Muscle layer of duodenum (tissue), 2 donors: ENCODE results near the gene PLA2G12B.
A peak's percentile ranks its signal among the peaks of the same experiment; 100 is the strongest.

Experiments
- H3K27ac ChIP-seq: one replicate; pipeline ENCODE4 v1.7.0; 2013; ENCODE audit warnings: mild to moderate bottlenecking, low read length
- H3K27me3 ChIP-seq: one replicate; pipeline ENCODE4 v1.7.0; 2013; ENCODE audit warnings: low read depth, mild to moderate bottlenecking, control low read depth, low read length
- H3K36me3 ChIP-seq, 2 donors: one replicate each; pipeline ENCODE4 v1.7.0; 2013; ENCODE audit warnings: low read length in 2 of 2, control low read depth in 1 of 2, mild to moderate bottlenecking in 1 of 2; ENCODE audit not compliant: insufficient read depth in 2 of 2, control insufficient read depth in 1 of 2
- H3K4me1 ChIP-seq, 2 donors: one replicate each; pipeline ENCODE4 v1.7.0; 2013; ENCODE audit warnings: low read length in 2 of 2, mild to moderate bottlenecking in 2 of 2, control low read depth in 1 of 2, moderate library complexity in 1 of 2; ENCODE audit not compliant: insufficient read depth in 2 of 2, control insufficient read depth in 1 of 2
- H3K4me3 ChIP-seq, 2 donors: one replicate each; pipeline ENCODE4 v1.7.0; 2013; ENCODE audit warnings: low read length in 2 of 2, low read depth in 1 of 2, mild to moderate bottlenecking in 1 of 2
- H3K9me3 ChIP-seq, 2 donors: one replicate each; pipeline ENCODE4 v1.7.0; 2013; ENCODE audit warnings: low read length in 2 of 2, control low read depth in 1 of 2, mild to moderate bottlenecking in 1 of 2; ENCODE audit not compliant: control insufficient read depth in 1 of 2
- donor health status: healthy.

Gene PLA2G12B

DNA sequence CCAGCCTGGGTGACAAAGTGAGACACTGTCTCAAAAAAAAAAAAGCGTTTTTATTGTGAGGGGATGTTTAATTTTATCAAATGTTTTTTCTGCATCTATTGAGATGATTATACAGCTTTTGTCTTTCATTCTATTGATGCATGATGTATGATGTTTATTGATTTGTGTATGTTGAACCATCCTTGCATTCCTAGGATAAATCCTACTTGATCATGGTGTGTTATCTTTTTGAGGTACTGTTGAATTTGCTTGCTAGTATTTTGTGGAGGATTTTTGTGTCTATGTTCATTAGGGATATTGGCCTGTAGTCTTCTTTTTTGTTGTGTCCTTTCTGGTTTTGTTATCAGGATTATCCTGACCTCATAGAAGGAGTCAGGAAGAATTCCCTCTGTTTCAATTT lies 22.3 kb upstream of the PLA2G12B start:
- peaks cover 6 to 18% of the 10 kb centered on the region in 2 donors for H3K9me3 ChIP-seq
- no peak overlapping the region for H3K4me3 ChIP-seq
- no peaks in the 10 kb centered on the region for H3K27me3 ChIP-seq
- H3K27ac ChIP-seq: no peak overlapping the region
- no peaks in the 10 kb centered on the region for H3K36me3 ChIP-seq
- H3K4me1 ChIP-seq: no peaks in the 10 kb centered on the region

DNA sequence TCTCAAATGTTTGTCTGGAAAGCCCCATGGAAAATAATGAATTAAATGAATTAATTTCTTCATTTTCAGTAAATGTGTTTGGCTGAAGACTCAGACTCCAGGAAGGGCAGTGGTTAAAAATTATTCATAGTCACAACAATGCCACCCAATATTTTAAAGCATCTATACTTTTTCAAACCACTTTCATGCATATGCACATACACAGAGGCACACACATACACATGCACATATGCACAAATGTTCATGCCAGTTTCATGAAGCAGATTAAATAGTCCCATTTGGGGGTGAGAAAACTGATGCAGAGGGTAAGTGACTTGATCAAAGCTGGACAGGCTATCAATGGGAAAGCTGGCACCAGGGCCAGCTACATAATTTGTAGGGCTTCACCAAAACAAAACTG lies 1.4 kb upstream of the PLA2G12B start:
- no peaks in the 10 kb centered on the region for H3K9me3 ChIP-seq
- no peak overlapping the region for H3K4me3 ChIP-seq
- no peaks in the 10 kb centered on the region for H3K36me3 ChIP-seq
- no peaks in the 10 kb centered on the region for H3K27me3 ChIP-seq
- H3K4me1 ChIP-seq: no peaks in the 10 kb centered on the region
- no peak overlapping the region for H3K27ac ChIP-seq

DNA sequence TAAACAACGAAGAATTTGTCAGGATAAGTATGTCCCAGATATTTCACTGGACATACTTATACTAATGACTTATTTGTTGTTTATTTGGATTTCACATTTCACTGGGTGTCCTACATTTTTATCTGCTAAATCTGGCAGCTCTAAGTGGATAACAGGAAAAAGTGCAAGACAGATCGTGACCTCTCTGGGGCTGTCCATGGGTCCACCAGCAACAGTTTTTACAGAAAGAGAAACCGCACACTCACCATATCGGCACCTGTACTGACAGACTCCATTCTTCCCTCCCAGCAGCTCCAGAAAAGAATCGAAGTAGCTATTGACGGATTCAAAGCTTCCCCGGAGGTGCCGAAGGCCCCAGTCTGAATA lies 393 bp downstream of the PLA2G12B start:
- H3K4me3 ChIP-seq: peak overlapping the region in 1 of 2 donors; percentile 43
- no peaks in the 10 kb centered on the region for H3K36me3 ChIP-seq
- peak overlapping the region; percentile 72 for H3K27ac ChIP-seq
- H3K9me3 ChIP-seq: no peaks in the 10 kb centered on the region
- H3K27me3 ChIP-seq: no peaks in the 10 kb centered on the region
- H3K4me1 ChIP-seq: no peaks in the 10 kb centered on the region

DNA sequence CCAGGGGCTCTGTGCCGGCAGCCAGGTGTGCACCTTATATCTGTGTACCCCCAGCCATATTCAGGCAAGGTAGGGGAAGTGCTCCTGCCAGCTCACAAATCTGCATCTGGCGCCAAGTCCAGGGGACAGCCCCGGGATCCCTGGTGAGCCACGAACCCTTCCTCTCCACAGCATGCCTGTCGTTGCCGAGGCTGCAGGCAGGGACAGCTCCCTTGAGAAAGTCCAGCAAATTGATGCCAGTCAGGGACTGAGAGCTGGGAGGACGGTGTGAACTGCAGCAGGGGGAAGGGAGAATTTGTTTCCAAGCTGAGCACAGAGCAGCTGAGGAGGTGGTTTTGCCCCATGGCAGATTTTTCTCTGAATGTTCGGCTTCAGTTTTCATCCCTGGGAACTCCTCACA lies 919 bp downstream of the PLA2G12B start:
- Histone ChIP-seq H3K27ac (peak overlapping the region; percentile 72), H3K36me3 (no peaks in the 10 kb centered on the region), H3K27me3 (no peaks in the 10 kb centered on the region), H3K4me3 (peak overlapping the region in 1 of 2 donors; percentile 43), H3K4me1 (no peaks in the 10 kb centered on the region), H3K9me3 (no peaks in the 10 kb centered on the region)

DNA sequence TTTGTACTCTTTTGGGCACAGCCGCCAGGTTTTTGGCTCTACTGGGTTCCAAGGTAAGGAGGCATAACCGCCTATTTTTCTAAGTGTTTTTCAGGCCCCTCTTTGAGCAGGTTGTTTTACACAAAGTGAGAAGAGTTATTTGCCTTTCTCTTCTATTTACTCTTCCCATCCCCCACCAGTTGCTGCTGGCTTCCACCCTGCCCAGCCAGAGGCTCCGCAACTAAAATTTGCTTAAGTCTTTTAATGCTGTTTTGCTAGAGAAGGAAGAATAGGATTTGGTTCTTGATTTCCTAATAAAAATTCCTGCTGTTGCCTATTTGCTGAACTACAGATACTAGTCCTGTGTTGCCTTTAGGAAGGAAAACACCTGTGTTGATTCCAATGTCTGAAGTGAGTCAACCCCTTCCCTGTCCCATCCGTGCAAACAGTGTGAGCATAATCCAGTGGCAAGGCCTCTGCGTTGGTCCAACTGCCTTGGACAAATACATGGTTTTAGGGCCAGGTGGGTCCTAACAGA lies 1.9 kb downstream of the PLA2G12B start:
- no peaks in the 10 kb centered on the region for H3K27me3 ChIP-seq
- H3K4me3 ChIP-seq: no peak overlapping the region
- no peaks in the 10 kb centered on the region for H3K4me1 ChIP-seq
- H3K9me3 ChIP-seq: no peaks in the 10 kb centered on the region
- H3K27ac ChIP-seq: no peak overlapping the region
- H3K36me3 ChIP-seq: no peaks in the 10 kb centered on the region

DNA sequence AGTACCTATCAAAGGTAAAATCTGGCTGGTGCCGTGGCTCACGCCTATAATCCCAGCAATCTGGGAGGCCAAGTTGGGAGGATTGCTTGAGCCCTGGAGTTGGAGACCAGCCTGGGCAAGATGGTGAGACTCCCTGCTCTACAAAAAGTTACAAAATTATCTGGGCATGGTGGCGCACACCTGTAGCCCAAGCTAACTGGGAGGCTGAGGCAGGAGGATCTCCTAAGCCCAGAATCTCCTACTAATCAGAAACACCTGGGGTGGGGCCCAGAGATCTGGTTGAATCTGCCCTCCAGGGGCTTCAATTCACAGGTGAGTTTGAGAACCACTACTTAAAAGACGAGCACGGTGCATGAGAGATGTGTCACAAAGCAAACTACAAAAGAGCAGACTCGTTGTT lies 2.4 kb downstream of the PLA2G12B start:
- H3K4me1 ChIP-seq: no peaks in the 10 kb centered on the region
- no peaks in the 10 kb centered on the region for H3K27me3 ChIP-seq
- no peaks in the 10 kb centered on the region for H3K9me3 ChIP-seq
- no peak overlapping the region for H3K4me3 ChIP-seq
- H3K36me3 ChIP-seq: no peaks in the 10 kb centered on the region
- H3K27ac ChIP-seq: no peak overlapping the region

DNA sequence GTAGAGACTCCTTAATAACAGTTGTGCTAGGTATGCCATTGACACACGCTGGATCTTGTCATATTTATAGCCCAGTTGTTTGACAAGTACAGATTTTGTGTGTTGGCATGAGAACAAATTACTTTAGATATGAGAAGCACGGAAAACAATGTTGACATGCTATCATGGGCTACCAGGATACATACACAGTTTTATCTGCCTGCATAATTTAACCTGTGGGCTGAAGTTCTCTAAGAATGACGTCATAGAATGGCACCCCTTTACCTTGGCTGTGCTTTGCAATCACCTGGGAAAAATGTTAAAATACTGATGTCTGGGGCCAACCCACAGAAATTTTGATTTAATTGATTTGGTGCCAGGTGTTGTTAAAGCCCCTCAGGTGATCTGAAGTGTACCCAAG lies 2.8 kb downstream of the PLA2G12B start:
- Histone ChIP-seq H3K4me1 (no peaks in the 10 kb centered on the region), H3K36me3 (no peaks in the 10 kb centered on the region), H3K9me3 (no peaks in the 10 kb centered on the region), H3K27me3 (no peaks in the 10 kb centered on the region), H3K27ac (no peak overlapping the region), H3K4me3 (no peak overlapping the region)

DNA sequence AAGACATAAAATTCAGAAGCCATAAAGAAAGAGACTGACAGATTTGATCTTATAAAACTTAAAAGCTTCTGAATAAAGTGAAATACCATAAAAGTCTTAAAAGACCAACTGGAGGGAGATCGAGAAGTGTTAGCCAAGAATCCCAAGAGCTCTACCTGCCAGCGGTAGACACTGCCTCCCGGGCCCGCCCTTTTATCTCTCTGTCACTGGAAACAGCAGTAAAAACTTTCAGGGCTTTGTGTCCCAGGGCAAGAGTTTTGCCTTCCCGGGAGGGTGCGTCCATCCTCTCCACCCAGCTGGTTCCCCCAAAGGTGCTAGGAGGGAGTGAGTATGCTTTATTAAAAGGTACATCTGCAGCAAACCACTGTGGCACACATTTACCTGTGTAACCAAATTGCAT lies 5.8 kb downstream of the PLA2G12B start:
- Histone ChIP-seq H3K4me3 (no peak overlapping the region), H3K27me3 (no peaks in the 10 kb centered on the region), H3K4me1 (no peaks in the 10 kb centered on the region), H3K36me3 (no peaks in the 10 kb centered on the region), H3K9me3 (no peaks in the 10 kb centered on the region), H3K27ac (no peak overlapping the region)

DNA sequence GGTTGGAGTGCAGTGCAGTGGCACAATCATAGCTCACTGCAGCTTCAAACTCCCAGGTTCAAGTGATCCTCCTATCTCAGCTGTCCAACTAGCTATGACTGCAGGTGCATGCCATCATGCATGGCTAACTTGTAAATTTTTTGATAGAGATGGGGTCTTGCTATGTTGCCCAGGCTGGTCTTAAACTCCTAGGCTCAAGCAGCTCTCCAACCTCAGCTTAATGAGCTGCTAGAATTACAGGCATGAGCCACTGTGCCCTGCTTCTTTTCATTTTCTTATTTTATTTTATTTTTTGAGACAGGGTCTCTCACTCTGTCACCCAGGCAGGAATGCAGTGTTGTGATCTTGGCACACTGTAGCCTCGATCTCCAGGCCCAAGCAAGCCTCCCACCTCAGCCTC lies 7.6 kb downstream of the PLA2G12B start:
- Histone ChIP-seq H3K4me3 (no peak overlapping the region), H3K27ac (no peak overlapping the region), H3K9me3 (no peaks in the 10 kb centered on the region), H3K36me3 (no peaks in the 10 kb centered on the region), H3K27me3 (no peaks in the 10 kb centered on the region), H3K4me1 (no peaks in the 10 kb centered on the region)

DNA sequence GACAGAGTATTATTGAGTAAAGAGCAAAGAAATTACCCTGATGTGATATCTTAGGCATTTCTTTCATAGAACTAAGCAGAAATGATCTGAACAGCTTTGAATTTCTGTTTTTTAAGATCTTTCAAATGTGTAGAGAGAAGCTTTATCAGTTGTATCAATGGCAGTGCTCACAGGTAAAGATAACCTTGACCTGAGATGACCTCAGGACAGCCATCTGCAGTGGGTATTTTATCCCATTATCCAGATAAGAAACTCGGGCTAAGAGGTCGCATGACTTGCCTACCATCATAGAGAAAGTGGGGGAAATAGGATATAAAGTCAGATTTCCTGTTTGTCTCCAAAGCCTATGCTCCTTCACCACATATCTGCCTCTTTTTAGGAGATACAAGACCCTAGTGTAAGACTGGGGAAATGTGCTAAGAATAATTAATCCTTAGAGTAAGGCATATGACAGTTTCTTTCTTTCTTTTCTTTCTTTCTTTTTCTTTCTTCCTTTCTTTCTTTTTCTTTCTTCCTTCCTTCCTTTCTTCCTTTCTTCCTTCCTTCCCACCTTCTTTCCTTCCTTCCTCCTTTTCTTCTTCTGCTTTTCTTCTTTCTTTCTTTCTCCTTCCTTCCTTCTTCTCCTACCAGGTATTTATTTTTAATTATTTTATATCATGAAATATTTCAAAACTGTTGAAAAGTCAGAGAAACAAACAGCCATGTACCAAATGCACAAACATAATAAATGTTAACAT lies 10.9 kb downstream of the PLA2G12B start:
- Histone ChIP-seq H3K27ac (no peak overlapping the region), H3K36me3 (no peaks in the 10 kb centered on the region), H3K27me3 (no peaks in the 10 kb centered on the region), H3K4me1 (no peaks in the 10 kb centered on the region), H3K4me3 (no peak overlapping the region), H3K9me3 (no peaks in the 10 kb centered on the region)

DNA sequence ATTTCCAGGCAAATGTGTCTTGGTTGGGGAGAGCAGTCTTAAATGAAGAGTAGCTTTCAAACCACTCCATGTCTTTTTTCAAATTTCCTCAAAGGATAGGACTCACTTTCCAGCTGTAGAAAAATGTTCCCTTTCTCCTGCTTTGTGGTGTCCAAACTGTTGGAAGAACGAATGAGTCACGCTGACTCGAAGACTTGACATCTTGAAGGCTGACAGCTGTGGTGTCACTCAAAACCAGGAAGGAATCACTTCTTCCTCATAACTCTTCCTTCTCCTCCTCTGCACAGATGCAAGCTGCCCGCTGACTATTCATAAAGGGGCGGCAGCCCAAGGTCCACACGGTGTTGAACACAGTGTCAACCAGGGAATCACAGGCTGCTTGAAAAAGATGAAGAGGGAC lies 19.2 kb downstream of the PLA2G12B start:
- Histone ChIP-seq H3K4me1 (no peaks in the 10 kb centered on the region), H3K4me3 (no peak overlapping the region), H3K27me3 (no peaks in the 10 kb centered on the region), H3K27ac (no peak overlapping the region), H3K9me3 (no peaks in the 10 kb centered on the region), H3K36me3 (no peaks in the 10 kb centered on the region)
